Sigmoid colon (tissue), 7 donors: ENCODE measurements around the gene SULT1A2. TPM values are rescaled to one million over a fixed set of nuclear protein-coding genes. Genes with fewer than 3 reads are reported as not detected.

Source experiments
- DNase-seq: peaks from one replicate; pipeline ENCODE4 v3.0.0-alpha.2; 2019
- H3K27ac ChIP-seq, 4 donors: fragments of 200-600 bp; sonication (generic); one replicate each; pipeline ENCODE4 v1.5.1; 2016 to 2019; ENCODE audit warnings: mild to moderate bottlenecking in 1 of 4
- H3K27me3 ChIP-seq, 3 donors: fragments of 200-600 bp; sonication (generic); one replicate each; pipeline ENCODE4 v1.5.1; 2019; ENCODE audit warnings: mild to moderate bottlenecking in 1 of 3
- H3K36me3 ChIP-seq, 4 donors: fragments of 200-600 bp; sonication (generic); one replicate each; pipeline ENCODE4 v1.5.1; 2016 to 2019
- H3K4me1 ChIP-seq, 4 donors: fragments of 200-600 bp; sonication (generic); one replicate each; pipeline ENCODE4 v1.5.1; 2017 to 2019
- H3K4me3 ChIP-seq, 4 donors: fragments of 200-600 bp; sonication (generic); one replicate each; pipeline ENCODE4 v1.5.1; 2017 to 2019; ENCODE audit warnings: mild to moderate bottlenecking in 2 of 4, moderate library complexity in 1 of 4
- H3K9me3 ChIP-seq, 4 donors: fragments of 200-600 bp in 3 of 4; sonication (generic) in 3 of 4; one replicate each; pipeline versions ENCODE4 v1.5.1 to v1.6.1; 2013 to 2019
- EP300 ChIP-seq, 4 donors: sonication (generic); formaldehyde crosslinking; IDR thresholded peaks; one replicate each; pipeline ENCODE4 v1.6.1; 2017; ENCODE audit warnings: antibody characterized with exemption in 4 of 4
- POLR2A ChIP-seq, 2 donors: fragments of 450-650 bp; IDR thresholded peaks; one replicate each; pipeline ENCODE4 v1.6.1; 2016; ENCODE audit warnings: antibody characterized with exemption in 2 of 2, mild to moderate bottlenecking in 2 of 2, moderate library complexity in 2 of 2
- POLR2AphosphoS5 ChIP-seq, 4 donors: sonication (generic); formaldehyde crosslinking; IDR thresholded peaks; one replicate each; pipeline ENCODE4 v1.6.1; 2017; ENCODE audit warnings: antibody characterized with exemption in 4 of 4
- WGBS, 2 donors: extraction: QIAGEN DNeasy Blood & Tissue Kit; methylation state at CpG; one replicate each; pipeline ENCODE4 v1.1.7; 2013; 5-methylcytosine and 5-hydroxymethylcytosine counted together
- intact Hi-C: fragments of 100-400 bp; cut with DNase I; formaldehyde crosslinking; loops from one replicate; pipeline ENCODE4 v1.15.1; 2023
- polyA plus RNA-seq, 3 donors: library from polyadenylated mRNA; stranded (reverse); fragments of 200-250 nt; gene quantifications; one replicate each; pipeline ENCODE4 v1.2.3, GENCODE V29; 2013
- total RNA-seq, 4 donors: library from RNA; depleted of rRNA; stranded (reverse); fragments of >200 nt; gene quantifications; one replicate each; pipeline ENCODE4 v1.1.0, GENCODE V29; 2016
- TF ChIP-seq, protein P1 (sequence below), 4 experiments: fragments of 450-650 bp in 3 of 4; fragments of 200-600 bp in 1 of 4; IDR thresholded peaks; one replicate each; pipeline ENCODE4 v1.5.1; 2016 to 2019; ENCODE audit warnings: antibody characterized with exemption in 4 of 4, mild to moderate bottlenecking in 3 of 4, moderate library complexity in 2 of 4
- donor health status: healthy with polysubstance abuse.
- donor health status: Bipolar disorder and iron deficiency.
- donor health status: healthy.

The SULT1A2 gene
- total and polyA plus RNA-seq, 7 donors = 0.71 to 101 (median 20.4) TPM; not detected in 2

DNA sequence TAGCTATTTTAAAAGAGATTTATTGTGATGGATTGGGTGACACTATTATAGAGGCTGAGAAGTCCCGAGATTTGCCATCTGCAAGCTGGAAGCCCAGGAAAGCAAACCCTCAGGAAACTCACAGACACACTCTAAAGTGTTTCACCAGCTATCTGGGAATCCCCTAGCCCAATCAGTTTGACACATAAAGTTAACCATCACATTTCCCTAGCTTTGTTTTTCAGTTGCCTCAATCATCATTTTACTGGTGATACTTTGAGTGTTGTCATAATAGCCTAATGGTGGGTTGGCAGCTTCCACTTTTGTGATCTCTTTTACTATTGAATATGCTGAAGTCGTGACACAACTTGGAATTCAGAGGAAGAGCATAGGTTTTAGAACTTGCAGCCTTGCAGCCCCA is 41.3 kb downstream of the SULT1A2 start:
- Histone ChIP-seq H3K9me3 (no peaks in the 10 kb centered on the region), H3K27me3 (no peaks in the 10 kb centered on the region), H3K27ac (no peak overlapping the region), H3K36me3 (peaks cover 0 to 34% (median 6%) of the 10 kb centered on the region in 4 donors), H3K4me3 (no peak overlapping the region), H3K4me1 (peaks cover 0 to 25% (median 22%) of the 10 kb centered on the region in 4 donors)
- intact Hi-C loops = no loop called here
- 75 to 82% methylated on average over 2 of the region's 2 CpGs for WGBS, 2 donors
- DNase-seq = no peak
- TF ChIP-seq POLR2AphosphoS5 (IDR thresholded peaks at IDR 0.05) = no peak
- TF ChIP-seq EP300 (IDR thresholded peaks at IDR 0.05) = no peak
- TF ChIP-seq, protein P1, sequence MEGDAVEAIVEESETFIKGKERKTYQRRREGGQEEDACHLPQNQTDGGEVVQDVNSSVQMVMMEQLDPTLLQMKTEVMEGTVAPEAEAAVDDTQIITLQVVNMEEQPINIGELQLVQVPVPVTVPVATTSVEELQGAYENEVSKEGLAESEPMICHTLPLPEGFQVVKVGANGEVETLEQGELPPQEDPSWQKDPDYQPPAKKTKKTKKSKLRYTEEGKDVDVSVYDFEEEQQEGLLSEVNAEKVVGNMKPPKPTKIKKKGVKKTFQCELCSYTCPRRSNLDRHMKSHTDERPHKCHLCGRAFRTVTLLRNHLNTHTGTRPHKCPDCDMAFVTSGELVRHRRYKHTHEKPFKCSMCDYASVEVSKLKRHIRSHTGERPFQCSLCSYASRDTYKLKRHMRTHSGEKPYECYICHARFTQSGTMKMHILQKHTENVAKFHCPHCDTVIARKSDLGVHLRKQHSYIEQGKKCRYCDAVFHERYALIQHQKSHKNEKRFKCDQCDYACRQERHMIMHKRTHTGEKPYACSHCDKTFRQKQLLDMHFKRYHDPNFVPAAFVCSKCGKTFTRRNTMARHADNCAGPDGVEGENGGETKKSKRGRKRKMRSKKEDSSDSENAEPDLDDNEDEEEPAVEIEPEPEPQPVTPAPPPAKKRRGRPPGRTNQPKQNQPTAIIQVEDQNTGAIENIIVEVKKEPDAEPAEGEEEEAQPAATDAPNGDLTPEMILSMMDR (IDR thresholded peaks at IDR 0.05) = no peak
- no peak for TF ChIP-seq POLR2A (IDR thresholded peaks at IDR 0.05)

DNA sequence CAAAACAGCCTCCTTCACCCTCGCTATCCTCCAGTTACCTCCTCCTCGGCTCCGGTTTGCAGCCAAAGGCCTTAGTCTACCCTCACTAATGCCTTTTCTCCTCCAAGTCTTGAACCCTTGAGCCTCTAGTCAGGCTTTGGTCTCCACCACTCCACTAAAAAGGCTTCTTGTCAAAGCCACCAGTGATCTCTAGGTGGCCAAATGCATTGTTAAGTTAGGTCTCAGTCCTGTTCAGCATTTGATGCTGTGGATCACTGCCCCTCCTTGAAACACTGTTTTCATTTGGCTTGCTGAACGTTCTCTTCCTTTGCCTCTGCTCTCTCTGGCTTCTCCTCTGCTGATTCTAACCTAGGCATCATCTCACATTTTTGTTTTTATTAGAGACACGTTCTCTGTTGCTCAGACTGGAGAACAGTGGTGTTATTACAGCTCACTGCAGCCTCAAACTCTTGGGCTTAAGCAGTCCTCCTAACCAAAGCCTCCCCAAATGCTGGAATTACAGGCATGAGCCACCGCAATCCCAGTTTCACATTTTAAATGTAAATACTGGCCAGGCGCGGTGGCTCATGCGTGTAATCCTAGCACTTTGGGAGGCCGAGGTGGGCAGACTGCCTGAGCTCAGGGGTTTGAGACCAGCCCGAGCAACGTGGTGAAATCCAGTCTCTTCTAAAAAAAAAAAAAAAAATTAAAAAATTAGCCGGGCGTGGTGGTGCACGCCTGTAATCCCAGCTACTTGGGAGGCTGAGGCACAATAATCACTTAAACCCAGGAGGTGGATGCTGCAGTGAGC is 42.0 kb downstream of the SULT1A2 start:
- Histone ChIP-seq H3K27me3 (no peaks in the 10 kb centered on the region), H3K36me3 (peaks cover 0 to 32% (median 6%) of the 10 kb centered on the region in 4 donors), H3K4me1 (peaks cover 0 to 25% (median 22%) of the 10 kb centered on the region in 4 donors), H3K9me3 (no peaks in the 10 kb centered on the region), H3K27ac (peak overlapping the region; percentile 95 to 98 (median 96)), H3K4me3 (peak overlapping the region; percentile 50 to 70 (median 63))
- no peak for DNase-seq
- no peak for TF ChIP-seq POLR2AphosphoS5 (IDR thresholded peaks at IDR 0.05)
- TF ChIP-seq EP300 (IDR thresholded peaks at IDR 0.05) = no peak
- TF ChIP-seq POLR2A (IDR thresholded peaks at IDR 0.05) = no peak
- TF ChIP-seq, protein P1 (IDR thresholded peaks at IDR 0.05) = no peak
- 83 to 89% methylated on average over 15 of the region's 15 CpGs for WGBS, 2 donors
- intact Hi-C loops = loop anchor here (1.0 kb wide), 1 partner anchor 63 kb away; the partner anchor contains the start of gene CLN3

DNA sequence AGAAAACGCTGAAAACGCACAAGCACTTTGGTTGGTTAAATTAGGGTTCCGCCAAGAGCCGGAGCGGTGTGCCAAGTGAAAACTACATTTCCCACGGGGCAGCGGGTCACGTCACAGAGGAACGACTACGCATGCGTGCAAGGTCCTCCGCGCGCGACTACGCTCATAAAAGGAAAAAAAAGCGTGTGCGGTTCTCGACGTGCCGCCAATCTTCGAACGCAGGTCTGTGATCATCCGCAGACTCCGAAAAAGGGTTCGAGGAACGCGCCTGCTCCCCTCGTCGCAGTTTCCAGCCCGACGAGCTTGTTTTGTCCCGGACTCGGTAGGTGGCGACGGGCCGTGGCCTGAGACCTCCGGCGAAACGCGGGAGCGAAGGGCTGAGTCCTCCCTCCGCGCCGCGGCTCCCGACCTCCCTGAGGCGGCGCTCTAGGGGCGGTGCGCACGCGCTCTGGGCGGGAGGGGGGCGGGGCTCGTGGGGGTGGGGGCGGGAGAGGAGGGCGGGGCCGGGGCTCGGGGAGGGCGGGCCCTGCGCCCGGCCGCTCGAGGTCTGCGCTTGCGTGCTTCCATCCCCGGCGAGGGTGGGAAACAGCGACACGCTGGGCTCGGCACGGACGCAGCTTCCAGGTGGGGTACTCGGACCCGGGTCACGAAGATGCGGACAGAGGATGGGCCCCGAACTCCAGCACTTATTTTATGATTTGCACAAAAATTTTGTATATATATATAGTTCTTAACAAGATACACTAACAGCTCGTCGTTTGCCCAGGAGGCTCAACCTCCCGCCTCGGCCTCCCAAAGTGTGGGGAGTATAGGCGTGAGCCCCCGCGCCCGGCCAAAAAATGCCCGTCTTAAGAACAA is 42.8 kb downstream of the SULT1A2 start, which contains the start of gene SGF29:
Gene SGF29 (plus strand): TSS at position 145 of the 858 bp plus-strand sequence. CDS start 27,150 bp downstream, outside the sequence.
- Histone ChIP-seq H3K4me3 (peak within 1 kb of the TSS; percentile 50 to 70 (median 63)), H3K9me3 (no peaks in the 10 kb centered on the region), H3K27me3 (no peaks in the 10 kb centered on the region), H3K4me1 (peaks cover 0 to 25% (median 22%) of the 10 kb centered on the region in 4 donors), H3K27ac (peak within 1 kb of the TSS; percentile 95 to 98 (median 96)), H3K36me3 (peaks cover 0 to 24% (median 6%) of the 10 kb centered on the region in 4 donors)
- TF ChIP-seq EP300 (IDR thresholded peaks at IDR 0.05) (no peak), POLR2A (IDR thresholded peaks at IDR 0.05) (peak; percentile 81 to 94), POLR2AphosphoS5 (IDR thresholded peaks at IDR 0.05) (peak; percentile 97 to 100 (median 99))
- TF ChIP-seq, protein P1 (IDR thresholded peaks at IDR 0.05) = peak in 1 of 4 experiments; percentile 19
- DNase-seq = peak; percentile 98
- WGBS, 2 donors = 1 to 2% methylated on average over 83 to 88 of the region's 88 CpGs
- intact Hi-C loops = loop anchor here (1.0 to 2.0 kb wide), 2 partner anchors 15 to 62 kb away; partner anchors contain the start of genes CLN3 and NUPR1

DNA sequence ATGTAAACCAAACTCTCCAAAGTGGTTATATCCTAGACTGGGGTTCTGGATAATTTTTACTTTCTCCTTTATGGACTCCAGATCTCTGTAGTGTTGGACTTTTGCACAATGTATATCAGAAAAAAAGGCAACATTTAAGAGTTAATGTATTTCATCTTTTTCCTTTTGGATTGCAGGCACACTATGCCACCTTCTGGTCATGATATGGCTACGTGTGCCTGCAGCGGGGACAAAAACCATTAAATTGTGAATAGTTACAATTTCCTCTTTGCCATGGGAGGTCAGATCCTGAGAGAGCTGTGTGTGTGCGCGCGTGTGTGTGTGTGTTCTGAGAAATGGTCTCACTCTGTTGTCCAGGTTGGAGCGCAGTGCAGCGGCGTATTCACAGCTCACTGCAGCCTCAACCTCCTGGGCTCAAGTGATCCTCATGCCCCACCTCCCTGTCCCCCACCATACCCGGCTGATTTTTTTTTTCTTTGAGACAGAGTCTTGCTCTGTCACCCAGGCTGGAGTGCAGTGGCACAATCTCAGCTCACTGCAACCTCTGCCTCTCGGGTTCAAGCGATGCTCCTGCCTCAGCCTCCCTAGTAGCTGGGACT is 47.5 kb downstream of the SULT1A2 start:
- intact Hi-C loops = no loop called here
- WGBS, 2 donors = 14 to 41% methylated on average over 11 of the region's 11 CpGs
- no peak overlapping the region for H3K4me3 ChIP-seq
- no peaks in the 10 kb centered on the region for H3K9me3 ChIP-seq
- no peaks in the 10 kb centered on the region for H3K36me3 ChIP-seq
- peaks cover 0 to 10% (median 6%) of the 10 kb centered on the region in 4 donors for H3K4me1 ChIP-seq
- H3K27me3 ChIP-seq = no peaks in the 10 kb centered on the region
- H3K27ac ChIP-seq = no peak overlapping the region
- DNase-seq = no peak
- TF ChIP-seq POLR2AphosphoS5 (IDR thresholded peaks at IDR 0.05) (no peak), POLR2A (IDR thresholded peaks at IDR 0.05) (no peak), EP300 (IDR thresholded peaks at IDR 0.05) (no peak)
- TF ChIP-seq, protein P1 (IDR thresholded peaks at IDR 0.05) = peak; percentile 29 to 52 (median 37)
